Activated T-helper 1 cell treated with anti-CD3 and anti-CD28 coated beads, Interleukin-12 subunit alpha, Interleukin-12 subunit beta, Interleukin-2, Interleukin-4 antibody, amounts not matched to agents 30 ng/mL and 10 ng/mL and 1 ng/mL, durations not matched to agents 14 hours and 24 hours and 36 hours (primary cell): ENCODE data around the gene NTN4. TPM values are rescaled to one million over a fixed set of nuclear protein-coding genes. Genes with fewer than 3 reads are reported as not detected.
A peak's percentile ranks its signal among the peaks of the same experiment; 100 is the strongest.
"Not testable (repeated sequence)": the region's sequence is repeated elsewhere in the genome, so short reads cannot be mapped to it uniquely, and the experiment has no call there.

ENCODE experiments used
- DNase-seq: peaks from one replicate; pipeline ENCODE4 v3.0.0; 2021; ENCODE audit warnings: low spot score
- H3K27ac Mint-ChIP-seq: one replicate; pipeline ENCODE4 v1.8.0; 2021; ENCODE audit warnings: mild to moderate bottlenecking, mixed read lengths
- H3K27me3 Mint-ChIP-seq: one replicate; pipeline ENCODE4 v1.8.0; 2022; ENCODE audit warnings: mild to moderate bottlenecking, moderate library complexity, mixed read lengths; ENCODE audit not compliant: insufficient read depth
- H3K36me3 Mint-ChIP-seq: one replicate; pipeline ENCODE4 v1.8.0; 2021; ENCODE audit warnings: low read depth, mixed read lengths
- H3K4me1 Mint-ChIP-seq: one replicate; pipeline ENCODE4 v1.8.0; 2021; ENCODE audit warnings: low read depth, mixed read lengths
- H3K4me3 Mint-ChIP-seq: one replicate; pipeline ENCODE4 v1.8.0; 2021; ENCODE audit warnings: mild to moderate bottlenecking, moderate library complexity, mixed read lengths
- H3K9me3 Mint-ChIP-seq: one replicate; pipeline ENCODE4 v1.8.0; 2021; ENCODE audit warnings: mixed read lengths
- intact Hi-C: fragments of 100-400 bp; cut with micrococcal nuclease; formaldehyde crosslinking; loops from one replicate; pipeline ENCODE4 v1.15.1; 2024
- total RNA-seq: library from RNA; stranded (reverse); gene quantifications from 2 replicates; pipeline ENCODE4 v1.2.3, GENCODE V29; 2022

Gene NTN4
- total RNA-seq, 1 donor from 2014 or later, result not detected

DNA sequence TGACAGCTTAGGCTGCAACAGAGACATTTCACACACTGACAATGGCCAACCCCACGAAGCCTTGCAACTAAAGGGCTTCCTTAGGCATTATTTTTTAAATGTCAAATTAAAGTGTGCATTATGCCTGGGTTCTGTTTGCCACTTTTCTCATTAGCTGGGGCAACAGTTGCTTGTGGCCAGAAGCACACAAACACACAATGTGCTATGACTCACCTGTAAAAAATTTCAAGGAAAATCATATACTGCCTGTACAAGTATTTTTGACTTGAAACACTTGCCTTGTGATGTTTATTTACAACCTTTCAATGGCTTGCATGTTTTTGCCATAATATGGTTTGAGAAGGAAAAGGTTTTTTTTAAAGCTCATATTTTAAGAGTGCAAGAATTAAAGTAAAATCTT lies 1.9 kb downstream of the NTN4 start:
- Mint-ChIP-seq H3K27me3 (peaks cover 73% of the 10 kb centered on the region), H3K27ac (no peak overlapping the region), H3K4me1 (peaks cover 10% of the 10 kb centered on the region), H3K36me3 (no peaks in the 10 kb centered on the region), H3K9me3 (no peaks in the 10 kb centered on the region), H3K4me3 (peak overlapping the region; percentile 15)
- intact Hi-C loops, result no loop called here
- no peak for DNase-seq

GRCh38 chr12:95787274-95787818 lies 3.2 kb downstream of the NTN4 start:
- DNase-seq, result no peak
- Mint-ChIP-seq H3K9me3 (no peaks in the 10 kb centered on the region), H3K36me3 (no peaks in the 10 kb centered on the region), H3K4me3 (no peak overlapping the region), H3K27me3 (peaks cover 65% of the 10 kb centered on the region), H3K4me1 (peaks cover 10% of the 10 kb centered on the region), H3K27ac (no peak overlapping the region)
- intact Hi-C loops, result no loop called here

DNA sequence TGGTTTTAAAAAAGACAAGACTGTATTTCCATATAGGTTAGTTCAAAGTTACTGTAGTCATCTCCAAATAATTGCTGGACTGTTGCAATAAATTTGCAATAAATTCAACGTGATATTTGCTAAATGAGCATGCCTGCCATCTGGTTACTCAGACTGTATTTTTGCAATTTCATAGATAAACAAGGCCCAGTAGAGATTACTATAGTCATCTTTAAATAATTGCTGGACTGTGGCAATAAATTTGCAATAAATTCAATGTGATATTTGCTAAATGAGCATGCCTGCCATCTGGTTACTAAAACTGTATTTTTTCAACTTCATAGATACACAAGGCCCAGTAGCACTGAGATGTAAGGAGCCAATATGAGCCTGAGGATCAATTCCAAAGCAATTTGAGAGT lies 5.6 kb downstream of the NTN4 start:
- no peak overlapping the region for H3K4me3 Mint-ChIP-seq
- H3K27ac Mint-ChIP-seq, result no peak overlapping the region

DNA sequence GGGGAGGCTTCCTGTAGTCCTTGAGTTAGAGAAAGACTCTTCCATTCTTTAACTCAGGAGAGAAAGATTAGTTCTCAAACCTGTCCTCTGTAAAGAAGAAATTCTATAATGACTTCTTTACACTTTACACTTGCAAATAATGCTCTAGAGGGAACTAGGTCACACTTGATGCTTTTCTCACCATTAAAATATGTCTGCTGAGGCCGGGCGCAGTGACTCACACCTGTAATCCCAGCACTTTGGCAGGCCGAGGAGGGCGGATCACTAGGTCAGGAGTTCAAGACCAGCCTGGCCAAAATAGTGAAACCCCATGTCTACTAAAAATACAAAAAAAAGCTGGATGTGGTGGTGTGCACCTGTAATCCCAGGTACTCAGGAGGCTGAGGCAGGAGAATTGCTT lies 6.3 kb downstream of the NTN4 start:
- intact Hi-C loops, result no loop called here
- Mint-ChIP-seq H3K4me3 (no peak overlapping the region), H3K27me3 (peaks cover 45% of the 10 kb centered on the region), H3K4me1 (no peaks in the 10 kb centered on the region), H3K27ac (no peak overlapping the region), H3K36me3 (no peaks in the 10 kb centered on the region), H3K9me3 (no peaks in the 10 kb centered on the region)
- DNase-seq, result no peak

More for the DNA sequence above, 5.6 kb downstream of the NTN4 start:
- intact Hi-C loops, result no loop called here
- DNase-seq, result no peak
- Mint-ChIP-seq H3K4me1 (no peaks in the 10 kb centered on the region), H3K36me3 (no peaks in the 10 kb centered on the region), H3K27me3 (peaks cover 51% of the 10 kb centered on the region), H3K9me3 (no peaks in the 10 kb centered on the region)

DNA sequence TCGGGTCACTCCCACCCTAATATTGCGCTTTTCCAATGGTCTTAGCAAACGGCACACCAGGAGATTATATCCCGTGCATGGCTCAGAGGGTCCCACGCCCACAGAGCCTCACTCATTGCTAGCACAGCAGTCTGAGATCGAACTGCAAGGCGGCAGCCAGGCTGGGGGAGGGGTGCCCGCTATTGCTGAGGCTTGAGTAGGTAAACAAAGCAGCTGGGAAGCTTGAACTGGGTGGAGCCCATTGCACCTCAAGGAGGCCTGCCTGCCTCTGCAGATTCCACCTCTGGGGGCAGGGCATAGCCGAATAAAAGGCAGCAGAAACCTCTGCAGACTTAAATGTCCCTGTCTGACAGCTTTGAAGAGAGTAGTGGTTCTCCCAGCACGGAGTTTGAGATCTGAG lies 15.1 kb downstream of the NTN4 start:
- DNase-seq, H3K9me3 Mint-ChIP-seq: not testable (repeated sequence)

GRCh38 chr12:95774311-95775045 lies 16.1 kb downstream of the NTN4 start:
- H3K9me3 Mint-ChIP-seq, result no peaks in the 10 kb centered on the region
- intact Hi-C loops, result no loop called here
- H3K4me3 Mint-ChIP-seq, result no peak overlapping the region

More for the DNA sequence above, 15.1 kb downstream of the NTN4 start:
- H3K36me3 Mint-ChIP-seq, H3K27me3 Mint-ChIP-seq, H3K4me3 Mint-ChIP-seq, H3K27ac Mint-ChIP-seq, H3K4me1 Mint-ChIP-seq, intact Hi-C loops: not testable (repeated sequence)

GRCh38 chr12:95773320-95773719 lies 17.2 kb downstream of the NTN4 start:
- no peaks in the 10 kb centered on the region for H3K4me1 Mint-ChIP-seq
- DNase-seq, result no peak
- H3K9me3 Mint-ChIP-seq, result no peaks in the 10 kb centered on the region
- H3K4me3 Mint-ChIP-seq, result no peak overlapping the region
- H3K36me3 Mint-ChIP-seq, result no peaks in the 10 kb centered on the region
- H3K27me3 Mint-ChIP-seq, result peaks cover 6% of the 10 kb centered on the region
- no peak overlapping the region for H3K27ac Mint-ChIP-seq
- intact Hi-C loops, result no loop called here

More at GRCh38 chr12:95774311-95775045, 16.1 kb downstream of the NTN4 start:
- no peak for DNase-seq
- Mint-ChIP-seq H3K27ac (no peak overlapping the region), H3K36me3 (no peaks in the 10 kb centered on the region), H3K27me3 (peaks cover 6% of the 10 kb centered on the region), H3K4me1 (no peaks in the 10 kb centered on the region)

GRCh38 chr12:95767703-95768102 lies 22.9 kb downstream of the NTN4 start:
- no peak overlapping the region for H3K27ac Mint-ChIP-seq
- H3K9me3 Mint-ChIP-seq, result no peaks in the 10 kb centered on the region
- H3K27me3 Mint-ChIP-seq, result peaks cover 11% of the 10 kb centered on the region
- DNase-seq, result no peak
- H3K4me1 Mint-ChIP-seq, result no peaks in the 10 kb centered on the region
- intact Hi-C loops, result no loop called here
- H3K36me3 Mint-ChIP-seq, result no peaks in the 10 kb centered on the region
- H3K4me3 Mint-ChIP-seq, result no peak overlapping the region

DNA sequence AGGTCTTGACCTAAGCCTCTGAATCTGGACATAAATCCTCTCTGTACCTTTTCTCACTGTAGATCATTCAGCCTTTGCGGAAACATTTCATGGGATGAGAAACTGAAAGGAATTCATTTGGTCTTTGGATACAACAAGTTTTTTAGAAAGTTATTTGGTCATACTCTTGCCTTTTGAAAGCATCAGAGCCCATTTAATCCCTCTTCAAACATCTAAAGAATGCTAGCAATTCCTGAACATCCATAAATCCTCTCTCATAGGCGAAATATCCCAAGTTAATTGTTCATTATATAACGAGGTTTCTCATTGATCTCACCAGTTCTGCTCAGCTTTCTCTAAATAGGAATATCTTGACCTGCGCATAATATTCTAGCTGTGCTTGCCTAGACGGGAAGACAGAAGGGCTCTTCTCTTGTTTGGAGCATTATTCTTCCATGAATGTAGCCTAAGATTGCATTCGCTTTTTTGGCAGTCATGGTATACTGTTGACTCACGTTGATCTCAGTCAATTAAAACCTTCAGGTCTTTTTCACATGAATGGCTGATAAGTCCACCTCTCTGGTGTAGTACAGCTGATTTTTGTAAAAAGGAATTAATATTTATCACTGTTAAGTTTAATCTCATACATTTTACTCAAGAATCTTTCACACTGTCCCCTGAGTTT lies 24.1 kb downstream of the NTN4 start:
- Mint-ChIP-seq H3K9me3 (no peaks in the 10 kb centered on the region), H3K4me1 (no peaks in the 10 kb centered on the region), H3K27me3 (peaks cover 14% of the 10 kb centered on the region), H3K27ac (no peak overlapping the region), H3K36me3 (no peaks in the 10 kb centered on the region), H3K4me3 (no peak overlapping the region)
- intact Hi-C loops, result no loop called here
- DNase-seq, result no peak

GRCh38 chr12:95764848-95765247 lies 25.7 kb downstream of the NTN4 start:
- Mint-ChIP-seq H3K27me3 (peaks cover 18% of the 10 kb centered on the region), H3K27ac (no peak overlapping the region), H3K36me3 (no peaks in the 10 kb centered on the region), H3K4me1 (no peaks in the 10 kb centered on the region), H3K4me3 (no peak overlapping the region), H3K9me3 (no peaks in the 10 kb centered on the region)
- no peak for DNase-seq
- intact Hi-C loops, result no loop called here

DNA sequence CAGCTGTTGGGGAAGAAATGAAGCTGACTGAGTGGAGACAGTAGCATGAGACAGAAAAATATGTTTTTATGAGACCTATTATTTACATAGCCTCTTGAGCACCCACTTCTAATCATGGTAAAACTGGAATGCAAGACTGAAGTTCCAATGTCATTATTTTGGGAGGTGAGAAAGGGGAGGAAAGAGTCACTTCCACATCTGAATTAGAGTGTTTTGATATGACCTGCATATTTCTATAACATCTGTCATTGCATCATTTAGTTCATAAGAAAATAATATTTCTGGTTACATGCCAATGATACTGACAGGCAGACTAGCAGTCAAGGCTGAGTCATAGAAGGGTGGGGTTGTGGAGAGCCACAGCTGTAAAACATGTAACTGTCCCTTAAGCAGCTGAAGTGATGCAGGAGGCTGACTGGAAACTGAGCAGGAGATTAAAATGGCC lies 26.7 kb downstream of the NTN4 start:
- H3K27ac Mint-ChIP-seq, result no peak overlapping the region

GRCh38 chr12:95762123-95762785 lies 28.3 kb downstream of the NTN4 start:
- Mint-ChIP-seq H3K4me1 (no peaks in the 10 kb centered on the region), H3K9me3 (no peaks in the 10 kb centered on the region), H3K27ac (no peak overlapping the region), H3K36me3 (no peaks in the 10 kb centered on the region), H3K4me3 (no peak overlapping the region), H3K27me3 (peaks cover 23% of the 10 kb centered on the region)
- DNase-seq, result no peak
- intact Hi-C loops, result no loop called here

More for the DNA sequence above, 26.7 kb downstream of the NTN4 start:
- H3K27me3 Mint-ChIP-seq, result peaks cover 20% of the 10 kb centered on the region
- no peaks in the 10 kb centered on the region for H3K9me3 Mint-ChIP-seq
- no peak for DNase-seq
- H3K36me3 Mint-ChIP-seq, result no peaks in the 10 kb centered on the region
- intact Hi-C loops, result no loop called here
- H3K4me1 Mint-ChIP-seq, result no peaks in the 10 kb centered on the region
- no peak overlapping the region for H3K4me3 Mint-ChIP-seq

DNA sequence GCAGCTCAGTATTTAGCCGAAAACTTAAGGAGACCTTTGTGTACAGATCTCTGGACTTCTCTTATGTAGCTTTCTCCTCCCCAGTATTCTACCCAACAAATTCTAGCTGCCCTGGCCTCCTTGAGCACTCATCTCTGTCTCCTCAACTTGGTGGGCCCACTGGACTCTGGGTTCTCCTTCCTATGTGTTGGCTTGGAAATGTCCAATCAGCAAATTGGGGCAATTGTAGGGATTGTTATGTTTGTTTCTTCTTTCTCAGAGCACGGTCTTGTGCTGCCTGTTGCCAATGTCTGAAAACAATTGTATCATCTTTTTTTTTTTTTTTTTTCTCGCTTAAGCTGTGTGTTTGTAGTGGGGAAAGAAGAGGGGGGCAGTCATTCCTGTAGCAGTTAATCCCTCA lies 30.2 kb downstream of the NTN4 start:
- H3K36me3 Mint-ChIP-seq, result no peaks in the 10 kb centered on the region
- intact Hi-C loops, result no loop called here

More for the DNA sequence above, 30.2 kb downstream of the NTN4 start:
- Mint-ChIP-seq H3K27ac (no peak overlapping the region), H3K4me1 (no peaks in the 10 kb centered on the region), H3K4me3 (no peak overlapping the region), H3K9me3 (no peaks in the 10 kb centered on the region), H3K27me3 (peaks cover 30% of the 10 kb centered on the region)
- no peak for DNase-seq
